ENCODE results near the gene LBHD2. TPM values are rescaled to one million over a fixed set of nuclear protein-coding genes. Genes with fewer than 3 reads are reported as not detected.

LBHD2 gene
- polyA plus RNA-seq, 1 donor from 2014 or later = not detected

DNA sequence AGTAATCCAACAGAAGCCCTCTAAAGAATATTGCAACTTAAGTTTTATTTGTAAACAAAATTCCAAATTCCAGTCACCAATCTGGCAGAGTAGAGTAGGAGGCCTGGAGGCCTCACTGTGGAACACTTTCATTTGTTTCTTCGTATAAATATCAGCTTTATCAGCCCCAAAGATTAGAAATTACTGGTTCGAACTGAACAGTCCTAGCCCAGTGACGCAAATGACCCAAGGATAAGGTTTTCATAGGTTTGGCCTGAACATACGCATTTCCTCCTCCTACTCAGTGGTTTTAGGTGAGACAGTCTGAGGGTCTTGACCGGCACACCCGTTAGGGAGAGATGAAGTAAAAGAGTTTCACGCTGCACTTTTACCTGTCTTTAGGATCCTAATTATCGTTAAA lies 28.3 kb upstream of the LBHD2 start:
- Histone ChIP-seq H3K9ac (ENCODE audit: low read length) (peak overlapping the region; percentile 76), H3K4me3 (ENCODE audit: low read length) (peak overlapping the region; percentile 96), H3F3A (ENCODE audit: insufficient read depth, low read length, poor library complexity, severe bottlenecking) (peaks cover 3% of the 10 kb centered on the region), H3K9me2 (ENCODE audit: insufficient read depth, low read length) (no peaks in the 10 kb centered on the region), H2AFZ (ENCODE audit: low read depth, low read length) (no peak overlapping the region), H4K20me1 (ENCODE audit: insufficient read depth) (no peaks in the 10 kb centered on the region), H3K79me2 (replicated peaks; ENCODE audit: insufficient read depth, low read length) (peaks cover 50% of the 10 kb centered on the region), H3K4me2 (ENCODE audit: low read length) (peak overlapping the region; percentile 68), H3K36me3 (ENCODE audit: insufficient read depth, low read length) (no peaks in the 10 kb centered on the region), H3K9me3 (ENCODE audit: low read length) (no peaks in the 10 kb centered on the region), H3K27me3 (ENCODE audit: insufficient read depth, low read depth, low read length) (no peaks in the 10 kb centered on the region), H3K27ac (ENCODE audit: low read length) (no peak overlapping the region)
- TF ChIP-seq EZH2 (IDR thresholded peaks at IDR 0.05; ENCODE audit: borderline replicate concordance, insufficient read depth, low read length, poor library complexity, severe bottlenecking) (no peak), POLR2AphosphoS5 (IDR thresholded peaks at IDR 0.05) (no peak), RAD21 (conservative IDR thresholded peaks at IDR 0.05) (no peak), EP300 (conservative IDR thresholded peaks at IDR 0.05; ENCODE audit: poor library complexity, severe bottlenecking) (no peak), MXI1 (conservative IDR thresholded peaks at IDR 0.05; ENCODE audit: poor library complexity, severe bottlenecking) (no peak), TAF1 (IDR thresholded peaks at IDR 0.05; ENCODE audit: low read depth) (no peak), SMC3 (conservative IDR thresholded peaks at IDR 0.05; ENCODE audit: poor library complexity) (no peak)
- TF ChIP-seq, protein P1, sequence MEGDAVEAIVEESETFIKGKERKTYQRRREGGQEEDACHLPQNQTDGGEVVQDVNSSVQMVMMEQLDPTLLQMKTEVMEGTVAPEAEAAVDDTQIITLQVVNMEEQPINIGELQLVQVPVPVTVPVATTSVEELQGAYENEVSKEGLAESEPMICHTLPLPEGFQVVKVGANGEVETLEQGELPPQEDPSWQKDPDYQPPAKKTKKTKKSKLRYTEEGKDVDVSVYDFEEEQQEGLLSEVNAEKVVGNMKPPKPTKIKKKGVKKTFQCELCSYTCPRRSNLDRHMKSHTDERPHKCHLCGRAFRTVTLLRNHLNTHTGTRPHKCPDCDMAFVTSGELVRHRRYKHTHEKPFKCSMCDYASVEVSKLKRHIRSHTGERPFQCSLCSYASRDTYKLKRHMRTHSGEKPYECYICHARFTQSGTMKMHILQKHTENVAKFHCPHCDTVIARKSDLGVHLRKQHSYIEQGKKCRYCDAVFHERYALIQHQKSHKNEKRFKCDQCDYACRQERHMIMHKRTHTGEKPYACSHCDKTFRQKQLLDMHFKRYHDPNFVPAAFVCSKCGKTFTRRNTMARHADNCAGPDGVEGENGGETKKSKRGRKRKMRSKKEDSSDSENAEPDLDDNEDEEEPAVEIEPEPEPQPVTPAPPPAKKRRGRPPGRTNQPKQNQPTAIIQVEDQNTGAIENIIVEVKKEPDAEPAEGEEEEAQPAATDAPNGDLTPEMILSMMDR (IDR thresholded peaks at IDR 0.05; ENCODE audit: poor library complexity, severe bottlenecking) = no peak
- TF ChIP-seq, protein P2, sequence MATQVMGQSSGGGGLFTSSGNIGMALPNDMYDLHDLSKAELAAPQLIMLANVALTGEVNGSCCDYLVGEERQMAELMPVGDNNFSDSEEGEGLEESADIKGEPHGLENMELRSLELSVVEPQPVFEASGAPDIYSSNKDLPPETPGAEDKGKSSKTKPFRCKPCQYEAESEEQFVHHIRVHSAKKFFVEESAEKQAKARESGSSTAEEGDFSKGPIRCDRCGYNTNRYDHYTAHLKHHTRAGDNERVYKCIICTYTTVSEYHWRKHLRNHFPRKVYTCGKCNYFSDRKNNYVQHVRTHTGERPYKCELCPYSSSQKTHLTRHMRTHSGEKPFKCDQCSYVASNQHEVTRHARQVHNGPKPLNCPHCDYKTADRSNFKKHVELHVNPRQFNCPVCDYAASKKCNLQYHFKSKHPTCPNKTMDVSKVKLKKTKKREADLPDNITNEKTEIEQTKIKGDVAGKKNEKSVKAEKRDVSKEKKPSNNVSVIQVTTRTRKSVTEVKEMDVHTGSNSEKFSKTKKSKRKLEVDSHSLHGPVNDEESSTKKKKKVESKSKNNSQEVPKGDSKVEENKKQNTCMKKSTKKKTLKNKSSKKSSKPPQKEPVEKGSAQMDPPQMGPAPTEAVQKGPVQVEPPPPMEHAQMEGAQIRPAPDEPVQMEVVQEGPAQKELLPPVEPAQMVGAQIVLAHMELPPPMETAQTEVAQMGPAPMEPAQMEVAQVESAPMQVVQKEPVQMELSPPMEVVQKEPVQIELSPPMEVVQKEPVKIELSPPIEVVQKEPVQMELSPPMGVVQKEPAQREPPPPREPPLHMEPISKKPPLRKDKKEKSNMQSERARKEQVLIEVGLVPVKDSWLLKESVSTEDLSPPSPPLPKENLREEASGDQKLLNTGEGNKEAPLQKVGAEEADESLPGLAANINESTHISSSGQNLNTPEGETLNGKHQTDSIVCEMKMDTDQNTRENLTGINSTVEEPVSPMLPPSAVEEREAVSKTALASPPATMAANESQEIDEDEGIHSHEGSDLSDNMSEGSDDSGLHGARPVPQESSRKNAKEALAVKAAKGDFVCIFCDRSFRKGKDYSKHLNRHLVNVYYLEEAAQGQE (IDR thresholded peaks at IDR 0.05; ENCODE audit: borderline replicate concordance) = no peak

DNA sequence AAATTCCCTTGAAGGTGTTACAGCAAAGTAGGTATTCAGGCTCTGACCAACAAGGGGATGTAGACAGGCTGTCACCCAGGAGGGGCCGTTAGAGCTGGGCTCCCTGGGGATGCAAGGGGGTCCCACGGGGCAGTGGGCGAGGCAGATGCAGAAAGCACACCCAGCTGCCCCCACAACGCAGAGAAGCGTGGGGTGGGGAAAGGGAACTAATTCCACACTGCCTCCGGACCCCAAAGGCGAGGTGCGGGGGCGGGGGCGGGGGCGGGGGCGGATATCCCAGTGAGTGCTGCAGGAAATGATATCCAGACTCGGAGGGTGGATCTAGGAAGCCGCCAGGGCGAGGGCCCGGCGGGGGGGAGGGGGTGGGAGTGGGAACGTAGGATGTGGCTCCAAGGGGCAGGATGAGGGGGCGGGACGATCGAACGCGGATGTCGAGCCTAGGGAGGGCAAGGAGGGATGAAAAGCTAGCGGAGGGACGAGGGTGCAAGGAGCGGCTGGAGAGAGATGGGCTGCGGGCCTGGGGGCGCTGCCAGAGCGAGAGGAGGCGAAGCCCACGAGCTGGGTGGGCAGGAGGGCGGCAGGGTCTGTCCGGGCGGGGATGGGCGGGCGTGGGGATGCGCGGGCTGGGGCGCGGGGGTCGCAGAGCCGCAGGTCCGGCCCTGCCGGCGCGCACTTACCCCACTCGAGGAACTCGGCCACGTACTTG lies 27.5 kb upstream of the LBHD2 start:
- H2AFZ ChIP-seq (ENCODE audit: low read depth, low read length) = no peak overlapping the region
- no peak for TF ChIP-seq POLR2AphosphoS5 (IDR thresholded peaks at IDR 0.05)
- TF ChIP-seq SMC3 (conservative IDR thresholded peaks at IDR 0.05; ENCODE audit: poor library complexity) = no peak
- no peak for TF ChIP-seq TAF1 (IDR thresholded peaks at IDR 0.05; ENCODE audit: low read depth)
- TF ChIP-seq MXI1 (conservative IDR thresholded peaks at IDR 0.05; ENCODE audit: poor library complexity, severe bottlenecking) = no peak
- TF ChIP-seq, protein P2 (IDR thresholded peaks at IDR 0.05; ENCODE audit: borderline replicate concordance) = no peak
- TF ChIP-seq, protein P1 (IDR thresholded peaks at IDR 0.05; ENCODE audit: poor library complexity, severe bottlenecking) = no peak
- no peak for TF ChIP-seq EZH2 (IDR thresholded peaks at IDR 0.05; ENCODE audit: borderline replicate concordance, insufficient read depth, low read length, poor library complexity, severe bottlenecking)
- TF ChIP-seq RAD21 (conservative IDR thresholded peaks at IDR 0.05) = no peak
- TF ChIP-seq EP300 (conservative IDR thresholded peaks at IDR 0.05; ENCODE audit: poor library complexity, severe bottlenecking) = no peak
- no peaks in the 10 kb centered on the region for H3K27me3 ChIP-seq (ENCODE audit: insufficient read depth, low read depth, low read length)
- peak overlapping the region; percentile 96 for H3K4me3 ChIP-seq (ENCODE audit: low read length)
- H3K9me3 ChIP-seq (ENCODE audit: low read length) = no peaks in the 10 kb centered on the region
- peaks cover 44% of the 10 kb centered on the region for H3K79me2 ChIP-seq (replicated peaks; ENCODE audit: insufficient read depth, low read length)
- peak overlapping the region; percentile 68 for H3K4me2 ChIP-seq (ENCODE audit: low read length)
- peaks cover 3% of the 10 kb centered on the region for H3F3A ChIP-seq (ENCODE audit: insufficient read depth, low read length, poor library complexity, severe bottlenecking)
- no peaks in the 10 kb centered on the region for H3K9me2 ChIP-seq (ENCODE audit: insufficient read depth, low read length)
- H4K20me1 ChIP-seq (ENCODE audit: insufficient read depth) = no peaks in the 10 kb centered on the region
- H3K9ac ChIP-seq (ENCODE audit: low read length) = peak overlapping the region; percentile 76
- H3K27ac ChIP-seq (ENCODE audit: low read length) = peak overlapping the region; percentile 42
- H3K36me3 ChIP-seq (ENCODE audit: insufficient read depth, low read length) = no peaks in the 10 kb centered on the region

Measured in neural cell (in vitro differentiated cells).